K562 (cell line): Measurements from ENCODE around the gene NAP1L4. TPM values are rescaled to one million over a fixed set of nuclear protein-coding genes. Genes with fewer than 3 reads are reported as not detected.
"Not testable (repeated sequence)": the region's sequence is repeated elsewhere in the genome, so short reads cannot be mapped to it uniquely, and the experiment has no call there.

Experiments
- ATAC-seq: fragments of 200-7000 bp; cut with Tn5 transposase; 3 replicates; pipeline ENCODE4 v1.9.1; 2020; ENCODE audit warnings: moderate library complexity
- BruUV-seq: library from RNA; stranded (reverse); fragments of 400-500 nt; replicated peaks from 2 replicates; lab custom pipeline; 2021; lab: Mats Ljungman, UMichigan
- CTCF ChIA-PET: fragments of 300-600 bp; formaldehyde crosslinking; extraction: SDS; loops from one replicate; lab custom pipeline; 2021; ENCODE audit warnings: low intra/inter-chr PET ratio; lab: Yijun Ruan, JAX
- POLR2A ChIA-PET: fragments of 300-600, 350-650 bp; sonication (Branson Sonifier 250); formaldehyde crosslinking; extraction: SDS; loops from one replicate; lab custom pipeline; 2021; ENCODE audit warnings: antibody characterized with exemption, inconsistent platforms; lab: Yijun Ruan, JAX
- DNase-seq, 4 experiments: peaks; one replicate each; pipeline versions ENCODE4 v3.0.0 to v3.0.0-alpha.2; 2011 to 2018; ENCODE audit warnings: low spot score in 3 of 4, mixed read lengths in 3 of 4; ENCODE audit errors: extremely low read depth in 1 of 4
- FAIRE-seq: peaks from 2 replicates; lab custom pipeline; 2011; peaks lifted over from hg19 to GRCh38; lab: Jason Lieb, UNC
- H2AFZ ChIP-seq: 2 replicates; pipeline ENCODE4 v1.6.0; 2011; ENCODE audit warnings: low read depth, low read length, control low read depth, inconsistent platforms
- H3K27ac ChIP-seq: fragments of 200-600 bp; 3 replicates; pipeline ENCODE4 v1.8.0; 2011; ENCODE audit warnings: low read depth, mild to moderate bottlenecking, control low read depth, inconsistent platforms, low read length, moderate library complexity, mixed read lengths; ENCODE audit errors: extremely low read depth
- H3K27me3 ChIP-seq, 2 experiments: fragments of 300-600 bp in 1 of 2; 2 replicates in 1 of 2; 3 replicates in 1 of 2; pipeline versions ENCODE4 v1.6.0 to v1.8.0; 2011; ENCODE audit warnings: inconsistent platforms in 2 of 2, low read length in 2 of 2, mild to moderate bottlenecking in 1 of 2, mixed read lengths in 1 of 2, moderate library complexity in 1 of 2; ENCODE audit not compliant: control insufficient read depth in 2 of 2, insufficient read depth in 2 of 2
- H3K36me3 ChIP-seq: fragments of 300-600 bp; 3 replicates; pipeline ENCODE4 v1.8.0; 2011; ENCODE audit warnings: mild to moderate bottlenecking, low read length, inconsistent platforms; ENCODE audit not compliant: control insufficient read depth, insufficient read depth
- H3K4me1 ChIP-seq, 2 experiments: fragments of 200-600 bp in 1 of 2; replicated peaks in 1 of 2; 2 replicates in 1 of 2; 3 replicates in 1 of 2; pipeline versions ENCODE4 v1.5.1 to v1.8.0; 2011; ENCODE audit warnings: inconsistent platforms in 2 of 2, low read length in 2 of 2, mild to moderate bottlenecking in 1 of 2, mixed read lengths in 1 of 2, moderate library complexity in 1 of 2; ENCODE audit not compliant: control insufficient read depth in 2 of 2, insufficient read depth in 2 of 2
- H3K4me2 ChIP-seq: 2 replicates; pipeline ENCODE4 v1.6.1; 2011; ENCODE audit warnings: low read length, control low read depth, inconsistent platforms, mixed read lengths; ENCODE audit not compliant: insufficient read depth
- H3K4me3 ChIP-seq: fragments of 200-600 bp; sonication (generic), shearing (Covaris generic); 2 replicates; pipeline ENCODE4 v1.5.1; 2016; ENCODE audit warnings: control low read depth, inconsistent platforms
- H3K79me2 ChIP-seq: fragments of 200-600 bp; 3 replicates; pipeline ENCODE4 v1.8.0; 2011; ENCODE audit warnings: low read length, inconsistent platforms; ENCODE audit not compliant: control insufficient read depth, insufficient read depth
- H3K9ac ChIP-seq, 2 experiments: 2 replicates each; pipeline versions ENCODE4 v1.6.0 to v1.6.1; 2011; ENCODE audit warnings: low read depth in 2 of 2, low read length in 2 of 2, control low read depth in 1 of 2, inconsistent platforms in 1 of 2, mild to moderate bottlenecking in 1 of 2, mixed read lengths in 1 of 2; ENCODE audit not compliant: insufficient read depth in 1 of 2
- H3K9me1 ChIP-seq: one replicate; pipeline ENCODE4 v1.6.0; 2011; ENCODE audit warnings: inconsistent platforms, mild to moderate bottlenecking, low read length, moderate library complexity; ENCODE audit not compliant: control insufficient read depth, insufficient read depth
- H3K9me3 ChIP-seq: replicated peaks from 2 replicates; pipeline ENCODE4 v1.5.1; 2011; ENCODE audit warnings: low read depth, low read length, inconsistent platforms; ENCODE audit not compliant: control insufficient read depth, insufficient read depth
- H4K20me1 ChIP-seq: replicated peaks from 2 replicates; pipeline ENCODE4 v1.6.1; 2011; ENCODE audit warnings: low read length, inconsistent platforms, mixed read lengths; ENCODE audit not compliant: control insufficient read depth, insufficient read depth
- ADNP ChIP-seq: fragments of 200-800 bp; sonication (Bioruptor generic); IDR thresholded peaks from 2 replicates; pipeline ENCODE4 v1.6.1; 2016; ENCODE audit warnings: missing genetic modification characterization, missing compliant biosample characterization
- CCAR2 ChIP-seq: fragments of 200-400 bp; formaldehyde crosslinking; IDR thresholded peaks from 2 replicates; pipeline ENCODE4 v1.6.1; 2017; ENCODE audit warnings: mild to moderate bottlenecking, low read depth, low read length
- ZNF316 ChIP-seq: fragments of 450-650 bp; IDR thresholded peaks from 2 replicates; pipeline ENCODE4 v1.6.1; 2016
- WGBS: fragments of 100-300 bp; shearing (Covaris generic); methylation state at CpG from one replicate; pipeline ENCODE4 v1.1.6; 2016; ENCODE audit warnings: low coverage, mixed read lengths; ENCODE audit not compliant: insufficient coverage; ENCODE audit errors: missing lambda C conversion rate; 5-methylcytosine and 5-hydroxymethylcytosine counted together
- in situ Hi-C: fragments of 300-500 bp; cut with MboI; formaldehyde crosslinking; loops from 4 replicates; pipeline ENCODE4 v1.15.0; 2018; ENCODE audit warnings: inconsistent platforms, mixed read lengths
- intact Hi-C: fragments of 100-400 bp; cut with micrococcal nuclease; formaldehyde crosslinking; loops from 2 replicates; pipeline ENCODE4 v1.14.2; 2022
- polyA plus RNA-seq, 8 experiments: library from polyadenylated mRNA; depleted of rRNA in 4 of 8; stranded (reverse) in 5 of 8; unstranded in 3 of 8; fragments of >200 nt; fragmentation: Nextera tagmentation in 2 of 8; fragmentation: Illumina TruSeq in 1 of 8; extraction: Ambion mirVana in 2 of 8; extraction: Trizol in 1 of 8; gene quantifications; 2 replicates each; pipeline versions ENCODE4 v1.2.1 to v1.2.3, GENCODE V29; 2011 to 2014; ENCODE audit warnings: inconsistent platforms in 1 of 8, missing spikeins in 1 of 8
- total RNA-seq, 7 experiments: library from RNA; depleted of rRNA in 6 of 7; stranded (reverse); fragments of >200 nt in 6 of 7; fragmentation: Illumina TruSeq in 2 of 7; extraction: Trizol in 2 of 7; gene quantifications; 2 replicates each; pipeline versions ENCODE4 v1.2.1 to v1.2.3, GENCODE V29; 2011 to 2021; ENCODE audit warnings: low replicate concordance in 1 of 7

NAP1L4 gene
- total and polyA plus RNA-seq, 9 of the 15 experiments (the other 6 are each of a cell fraction or from before 2014, with no cell fraction given) = 34.1 to 237 (median 179) TPM

DNA sequence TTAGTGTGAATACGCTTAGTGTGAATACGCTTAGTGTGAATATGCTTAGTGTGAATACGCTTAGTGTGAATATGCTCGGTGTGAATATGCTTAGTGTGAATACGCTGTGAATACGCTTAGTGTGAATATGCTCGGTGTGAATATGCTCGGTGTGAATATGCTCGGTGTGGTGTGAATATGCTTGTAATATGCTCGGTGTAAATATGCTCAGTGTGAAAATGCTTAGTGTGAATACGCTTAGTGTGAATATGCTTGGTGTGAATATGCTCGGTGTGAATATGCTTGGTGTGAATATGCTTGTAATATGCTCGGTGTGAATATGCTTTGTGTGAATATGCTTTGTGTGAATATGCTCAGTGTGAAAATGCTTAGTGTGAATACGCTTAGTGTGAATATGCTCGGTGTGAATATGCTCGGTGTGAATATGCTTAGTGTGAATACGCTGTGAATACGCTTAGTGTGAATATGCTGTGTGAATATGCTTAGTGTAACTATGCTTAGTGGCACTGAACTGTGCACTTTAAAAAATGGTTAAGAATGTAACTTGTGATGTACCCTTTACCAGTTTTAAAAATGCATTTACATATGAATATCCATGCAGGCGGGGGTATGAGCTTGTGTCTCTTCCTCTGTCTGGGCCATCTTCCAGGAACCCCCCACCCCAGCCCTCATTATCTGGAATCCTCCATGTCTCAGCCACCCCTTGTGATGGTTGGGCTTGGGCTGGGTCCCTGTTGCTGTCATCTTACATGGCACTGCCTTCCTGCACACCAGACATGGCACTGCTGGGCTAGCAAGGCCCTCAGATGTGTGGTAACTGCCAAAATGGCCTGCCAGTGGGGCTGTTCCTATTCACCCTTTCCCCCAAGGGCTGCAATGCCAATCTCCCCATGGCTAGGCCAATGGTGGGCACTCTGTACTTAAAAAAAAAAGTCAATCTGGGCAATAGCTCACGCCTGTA is 53.4 kb downstream of the NAP1L4 start:
- H3K79me2 ChIP-seq, ATAC-seq, in situ Hi-C loops, H2AFZ ChIP-seq, H3K4me3 ChIP-seq, DNase-seq, H4K20me1 ChIP-seq, intact Hi-C loops, FAIRE-seq, H3K9me1 ChIP-seq, H3K4me2 ChIP-seq, H3K9ac ChIP-seq, H3K27me3 ChIP-seq, H3K9me3 ChIP-seq, H3K27ac ChIP-seq, H3K36me3 ChIP-seq, BruUV-seq, CTCF ChIA-PET: not testable (repeated sequence)
- 0 out of 2 replicates have a peak, but pooled peaks have one; percentile 15 for TF ChIP-seq ADNP (tag)
- POLR2A ChIA-PET = interaction anchor here (3.3 kb wide), 1 partner anchor 9 kb away, joined by 22 read pairs; the partner anchor contains the start of gene PHLDA2
- peaks cover 0 to 22% of the 10 kb centered on the region in 2 experiments; a peak in 2 of 5 replicates for H3K4me1 ChIP-seq
- 84% methylated on average over 16 of the region's 20 CpGs for WGBS

DNA sequence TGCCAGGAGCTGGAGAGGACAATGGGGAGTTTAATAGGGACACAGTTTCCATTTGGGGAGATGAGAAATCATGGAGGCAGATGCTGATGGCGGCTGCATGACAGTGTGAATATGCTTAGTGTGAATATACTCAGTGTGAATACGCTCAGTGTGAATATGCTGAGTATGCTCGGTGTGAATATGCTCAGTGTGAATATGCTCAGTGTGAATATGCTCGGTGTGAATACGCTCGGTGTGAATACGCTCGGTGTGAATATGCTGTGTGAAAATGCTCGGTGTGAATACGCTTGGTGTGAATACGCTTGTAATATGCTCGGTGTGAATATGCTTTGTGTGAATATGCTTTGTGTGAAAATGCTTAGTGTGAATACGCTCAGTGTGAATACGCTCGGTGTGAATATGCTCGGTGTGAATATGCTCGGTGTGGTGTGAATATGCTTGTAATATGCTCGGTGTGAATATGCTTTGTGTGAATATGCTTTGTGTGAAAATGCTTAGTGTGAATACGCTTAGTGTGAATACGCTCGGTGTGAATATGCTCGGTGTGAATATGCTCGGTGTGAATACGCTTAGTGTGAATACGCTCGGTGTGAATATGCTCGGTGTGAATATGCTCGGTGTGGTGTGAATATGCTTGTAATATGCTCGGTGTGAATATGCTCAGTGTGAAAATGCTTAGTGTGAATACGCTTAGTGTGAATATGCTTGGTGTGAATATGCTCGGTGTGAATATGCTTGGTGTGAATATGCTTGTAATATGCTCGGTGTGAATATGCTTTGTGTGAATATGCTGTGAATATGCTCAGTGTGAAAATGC is 54.3 kb downstream of the NAP1L4 start:
- H3K9ac ChIP-seq, H3K36me3 ChIP-seq, CTCF ChIA-PET, H3K9me1 ChIP-seq, H3K27me3 ChIP-seq, DNase-seq, intact Hi-C loops, H2AFZ ChIP-seq, H3K79me2 ChIP-seq, in situ Hi-C loops, H3K4me2 ChIP-seq, H3K9me3 ChIP-seq, H4K20me1 ChIP-seq, BruUV-seq, H3K4me3 ChIP-seq, POLR2A ChIA-PET, H3K27ac ChIP-seq, ATAC-seq, FAIRE-seq: not testable (repeated sequence)
- H3K4me1 ChIP-seq = peaks cover 0 to 24% of the 10 kb centered on the region in 2 experiments; a peak in 2 of 5 replicates
- 92% methylated on average over 26 of the region's 32 CpGs for WGBS
- peak; percentile 29; the same call in 1 of the 2 replicates for TF ChIP-seq ADNP (tag)
- TF ChIP-seq ZNF316 = peak; percentile 39; the same call in 1 of the 2 replicates
- 0 out of 2 replicates have a peak, but pooled peaks have one; percentile 49 for TF ChIP-seq CCAR2
